ENCODE measurements around the gene NOVA2. TPM values are rescaled to one million over a fixed set of nuclear protein-coding genes. Genes with fewer than 3 reads are reported as not detected.

Gene NOVA2
- polyA plus RNA-seq, 1 of the 3 experiments (the other 2 are of a cell fraction) = 1.9 TPM

- no peak for TF ChIP-seq FOXM1 (IDR thresholded peaks at IDR 0.05; ENCODE audit: low read depth)
- no peak for TF ChIP-seq USF1 (IDR thresholded peaks at IDR 0.05; ENCODE audit: borderline replicate concordance, low read depth)
- TF ChIP-seq, protein P1, sequence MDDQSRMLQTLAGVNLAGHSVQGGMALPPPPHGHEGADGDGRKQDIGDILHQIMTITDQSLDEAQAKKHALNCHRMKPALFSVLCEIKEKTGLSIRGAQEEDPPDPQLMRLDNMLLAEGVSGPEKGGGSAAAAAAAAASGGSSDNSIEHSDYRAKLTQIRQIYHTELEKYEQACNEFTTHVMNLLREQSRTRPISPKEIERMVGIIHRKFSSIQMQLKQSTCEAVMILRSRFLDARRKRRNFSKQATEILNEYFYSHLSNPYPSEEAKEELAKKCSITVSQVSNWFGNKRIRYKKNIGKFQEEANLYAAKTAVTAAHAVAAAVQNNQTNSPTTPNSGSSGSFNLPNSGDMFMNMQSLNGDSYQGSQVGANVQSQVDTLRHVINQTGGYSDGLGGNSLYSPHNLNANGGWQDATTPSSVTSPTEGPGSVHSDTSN (IDR thresholded peaks at IDR 0.05) = no peak
- TF ChIP-seq FOSL2 (IDR thresholded peaks at IDR 0.05; ENCODE audit: borderline replicate concordance, low read depth) = no peak
- TF ChIP-seq GATA2 (CRISPR knock-in tag; IDR thresholded peaks at IDR 0.05) = no peak
- TF ChIP-seq TCF12 (IDR thresholded peaks at IDR 0.05) = no peak
- TF ChIP-seq RCOR1 (IDR thresholded peaks at IDR 0.05; ENCODE audit: low read length) = no peak
- TF ChIP-seq MXI1 (IDR thresholded peaks at IDR 0.05; ENCODE audit: low read depth, low read length) = no peak
- TF ChIP-seq MEF2A (IDR thresholded peaks at IDR 0.05; ENCODE audit: borderline replicate concordance, low read depth) = no peak
- Histone ChIP-seq H3K9me2 (no peaks in the 10 kb centered on the region), H2AFZ (ENCODE audit: low read depth) (no peak overlapping the region), H4K20me1 (ENCODE audit: insufficient read depth) (no peaks in the 10 kb centered on the region), H3K9ac (no peak overlapping the region), H3K4me1 (ENCODE audit: control insufficient read depth in 1 of 2, insufficient read depth in 2 of 2, low read depth in 1 of 2, low read length in 1 of 2) (peaks cover 0 to 5% of the 10 kb centered on the region in 2 experiments; a peak in 1 of 4 replicates), H3K9me3 (no peaks in the 10 kb centered on the region), H3F3A (replicated peaks; ENCODE audit: insufficient read depth) (no peaks in the 10 kb centered on the region), H3K79me2 (ENCODE audit: insufficient read depth) (no peaks in the 10 kb centered on the region), H3K27me3 (ENCODE audit: insufficient read depth) (no peaks in the 10 kb centered on the region), H3K4me2 (no peak overlapping the region), H3K36me3 (replicated peaks in 1 of 2; ENCODE audit: control insufficient read depth in 1 of 2, insufficient read depth in 2 of 2, low read length in 1 of 2) (no peaks in the 10 kb centered on the region), H3K4me3 (ENCODE audit: low read depth in 2 of 2, low read length in 1 of 2) (no peak overlapping the region), H3K27ac (ENCODE audit: low read depth in 2 of 2, low read length in 1 of 2) (no peak overlapping the region)
- CTCF ChIA-PET = interaction anchor here (1.2 kb wide), 1 partner anchor 22 kb away, joined by 3 read pairs; the partner anchor contains the start of gene MYPOP
- 56% methylated on average over 6 of the region's 6 CpGs for WGBS (ENCODE audit: low lambda C conversion rate)
- POLR2A ChIA-PET = no interaction called here
- DNase-seq = no peak
Measured at GRCh38 chr19:45924891-45925447, 48.7 kb downstream of the NOVA2 start.

- Histone ChIP-seq H3K4me3 (ENCODE audit: low read depth in 2 of 2, low read length in 1 of 2) (no peak overlapping the region), H3F3A (replicated peaks; ENCODE audit: insufficient read depth) (peaks cover 4% of the 10 kb centered on the region), H3K9ac (no peak overlapping the region), H3K27me3 (ENCODE audit: insufficient read depth) (peaks cover 5% of the 10 kb centered on the region; the same call in 1 of the 2 replicates), H2AFZ (ENCODE audit: low read depth) (no peak overlapping the region), H3K9me2 (no peaks in the 10 kb centered on the region), H3K9me3 (no peaks in the 10 kb centered on the region), H3K27ac (ENCODE audit: low read depth in 2 of 2, low read length in 1 of 2) (no peak overlapping the region), H4K20me1 (ENCODE audit: insufficient read depth) (no peaks in the 10 kb centered on the region), H3K4me1 (ENCODE audit: control insufficient read depth in 1 of 2, insufficient read depth in 2 of 2, low read depth in 1 of 2, low read length in 1 of 2) (no peaks in the 10 kb centered on the region), H3K79me2 (ENCODE audit: insufficient read depth) (no peaks in the 10 kb centered on the region), H3K4me2 (no peak overlapping the region), H3K36me3 (replicated peaks in 1 of 2; ENCODE audit: control insufficient read depth in 1 of 2, insufficient read depth in 2 of 2, low read length in 1 of 2) (no peaks in the 10 kb centered on the region)
- TF ChIP-seq NRF1 (IDR thresholded peaks at IDR 0.05; ENCODE audit: low read depth, low read length) (no peak), EP300 (IDR thresholded peaks at IDR 0.05; ENCODE audit: borderline replicate concordance in 1 of 2, low read depth in 1 of 2, low read length in 1 of 2) (no peak), CTCF (IDR thresholded peaks at IDR 0.05) (peak; percentile 14; the same call in 1 of the 2 replicates)
- WGBS (ENCODE audit: low lambda C conversion rate) = 79% methylated on average over 9 of the region's 9 CpGs
- DNase-seq = no peak
- CTCF ChIA-PET = interaction anchor here (0.6 kb wide), 1 partner anchor 9 kb away, joined by 4 read pairs; no protein-coding TSS in a partner anchor
- POLR2A ChIA-PET = no interaction called here
Measured at GRCh38 chr19:45922281-45922680, 51.4 kb downstream of the NOVA2 start.
